Measurements from ENCODE around the gene RPS6KA6.

Gene RPS6KA6

GRCh38 chrX:84199688-84200087 is 11.7 kb upstream of the RPS6KA6 start:
- H3K4me3 ChIP-seq (ENCODE audit: low read depth, low read length): no peak overlapping the region

GRCh38 chrX:84197550-84197949 is 9.6 kb upstream of the RPS6KA6 start:
- H3K36me3 ChIP-seq (ENCODE audit: control insufficient read depth in 2 of 2, insufficient read depth in 1 of 2, low read length in 2 of 2): no peaks in the 10 kb centered on the region; a peak in 1 of 3 replicates
- no peak overlapping the region for H3K27ac ChIP-seq (ENCODE audit: extremely low read depth, low read depth, low read length)
- TF ChIP-seq MYNN (tag by site-specific recombination; IDR thresholded peaks at IDR 0.05; ENCODE audit: borderline replicate concordance) (no peak), ZNF18 (tag by site-specific recombination; IDR thresholded peaks at IDR 0.05) (no peak), ZNF211 (tag by site-specific recombination; IDR thresholded peaks at IDR 0.05; ENCODE audit: low read depth) (no peak)
- CTCF ChIA-PET: no interaction called here
- peaks cover 2% of the 10 kb centered on the region; the same call in 1 of the 2 replicates for H3K9me3 ChIP-seq (ENCODE audit: control insufficient read depth, insufficient read depth, low read depth, low read length)
- no peaks in the 10 kb centered on the region for H3K4me1 ChIP-seq (ENCODE audit: control insufficient read depth, insufficient read depth, low read length)
- POLR2A ChIA-PET: no interaction called here
- H3K4me3 ChIP-seq (ENCODE audit: low read depth, low read length): no peak overlapping the region

More at GRCh38 chrX:84199688-84200087, 11.7 kb upstream of the RPS6KA6 start:
- POLR2A ChIA-PET: no interaction called here
- CTCF ChIA-PET: interaction anchor here (0.6 kb wide), 2 partner anchors 24 to 761 kb away, joined by 3 read pairs; no protein-coding TSS in a partner anchor
- peaks cover 2% of the 10 kb centered on the region; the same call in 1 of the 2 replicates for H3K9me3 ChIP-seq (ENCODE audit: control insufficient read depth, insufficient read depth, low read depth, low read length)
- no peak overlapping the region for H3K27ac ChIP-seq (ENCODE audit: extremely low read depth, low read depth, low read length)
- no peak for TF ChIP-seq ZNF792 (tag by site-specific recombination; IDR thresholded peaks at IDR 0.05)
- peak; percentile 58; the same call in 1 of the 2 replicates for TF ChIP-seq ZNF146 (tag by site-specific recombination; IDR thresholded peaks at IDR 0.05)
- no peaks in the 10 kb centered on the region for H3K4me1 ChIP-seq (ENCODE audit: control insufficient read depth, insufficient read depth, low read length)
- H3K36me3 ChIP-seq (ENCODE audit: control insufficient read depth in 2 of 2, insufficient read depth in 1 of 2, low read length in 2 of 2): no peaks in the 10 kb centered on the region; a peak in 1 of 3 replicates

- Histone ChIP-seq H3K4me1 (ENCODE audit: control insufficient read depth, insufficient read depth, low read length) (no peaks in the 10 kb centered on the region), H3K4me3 (ENCODE audit: low read depth, low read length) (no peak overlapping the region), H3K36me3 (ENCODE audit: control insufficient read depth in 2 of 2, insufficient read depth in 1 of 2, low read length in 2 of 2) (no peaks in the 10 kb centered on the region), H3K9me3 (ENCODE audit: control insufficient read depth, insufficient read depth, low read depth, low read length) (peaks cover 4% of the 10 kb centered on the region), H3K27ac (ENCODE audit: extremely low read depth, low read depth, low read length) (no peak overlapping the region)
- ChIA-PET POLR2A (no interaction called here), CTCF (interaction anchor here (0.6 kb wide), 1 partner anchor 603 kb away, joined by 3 read pairs; no protein-coding TSS in a partner anchor)
- TF ChIP-seq, protein P1, sequence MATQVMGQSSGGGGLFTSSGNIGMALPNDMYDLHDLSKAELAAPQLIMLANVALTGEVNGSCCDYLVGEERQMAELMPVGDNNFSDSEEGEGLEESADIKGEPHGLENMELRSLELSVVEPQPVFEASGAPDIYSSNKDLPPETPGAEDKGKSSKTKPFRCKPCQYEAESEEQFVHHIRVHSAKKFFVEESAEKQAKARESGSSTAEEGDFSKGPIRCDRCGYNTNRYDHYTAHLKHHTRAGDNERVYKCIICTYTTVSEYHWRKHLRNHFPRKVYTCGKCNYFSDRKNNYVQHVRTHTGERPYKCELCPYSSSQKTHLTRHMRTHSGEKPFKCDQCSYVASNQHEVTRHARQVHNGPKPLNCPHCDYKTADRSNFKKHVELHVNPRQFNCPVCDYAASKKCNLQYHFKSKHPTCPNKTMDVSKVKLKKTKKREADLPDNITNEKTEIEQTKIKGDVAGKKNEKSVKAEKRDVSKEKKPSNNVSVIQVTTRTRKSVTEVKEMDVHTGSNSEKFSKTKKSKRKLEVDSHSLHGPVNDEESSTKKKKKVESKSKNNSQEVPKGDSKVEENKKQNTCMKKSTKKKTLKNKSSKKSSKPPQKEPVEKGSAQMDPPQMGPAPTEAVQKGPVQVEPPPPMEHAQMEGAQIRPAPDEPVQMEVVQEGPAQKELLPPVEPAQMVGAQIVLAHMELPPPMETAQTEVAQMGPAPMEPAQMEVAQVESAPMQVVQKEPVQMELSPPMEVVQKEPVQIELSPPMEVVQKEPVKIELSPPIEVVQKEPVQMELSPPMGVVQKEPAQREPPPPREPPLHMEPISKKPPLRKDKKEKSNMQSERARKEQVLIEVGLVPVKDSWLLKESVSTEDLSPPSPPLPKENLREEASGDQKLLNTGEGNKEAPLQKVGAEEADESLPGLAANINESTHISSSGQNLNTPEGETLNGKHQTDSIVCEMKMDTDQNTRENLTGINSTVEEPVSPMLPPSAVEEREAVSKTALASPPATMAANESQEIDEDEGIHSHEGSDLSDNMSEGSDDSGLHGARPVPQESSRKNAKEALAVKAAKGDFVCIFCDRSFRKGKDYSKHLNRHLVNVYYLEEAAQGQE (tag by site-specific recombination; IDR thresholded peaks at IDR 0.05): peak; percentile 89
- no peak for TF ChIP-seq ZNF610 (tag by site-specific recombination; IDR thresholded peaks at IDR 0.05; ENCODE audit: borderline replicate concordance)
Observed at GRCh38 chrX:84192006-84192405, 4.0 kb upstream of the RPS6KA6 start.

DNA sequence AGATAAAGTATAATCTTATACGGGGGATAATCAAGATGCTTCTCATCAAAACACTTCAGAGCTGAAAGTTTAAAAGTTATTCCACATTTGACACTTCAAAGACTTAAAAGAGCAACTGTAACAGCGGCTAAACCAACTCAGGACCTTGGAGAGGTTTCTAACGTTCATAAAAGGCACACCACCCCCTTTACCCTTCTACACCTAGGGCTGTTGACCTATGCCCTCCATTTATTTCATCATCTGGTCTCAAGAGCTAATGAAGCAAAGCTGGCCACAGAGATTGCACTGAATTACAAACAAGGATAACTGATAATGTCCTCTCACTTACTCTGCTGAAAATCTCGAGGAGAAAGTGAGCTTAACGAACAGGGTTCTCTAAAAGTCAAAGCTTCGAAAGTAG is 1.1 kb upstream of the RPS6KA6 start:
- Histone ChIP-seq H3K9me3 (ENCODE audit: control insufficient read depth, insufficient read depth, low read depth, low read length) (peaks cover 4% of the 10 kb centered on the region), H3K4me1 (ENCODE audit: control insufficient read depth, insufficient read depth, low read length) (no peaks in the 10 kb centered on the region; the same call in 1 of the 2 replicates), H3K27ac (ENCODE audit: extremely low read depth, low read depth, low read length) (no peak overlapping the region), H3K4me3 (ENCODE audit: low read depth, low read length) (no peak overlapping the region), H3K36me3 (ENCODE audit: control insufficient read depth in 2 of 2, insufficient read depth in 1 of 2, low read length in 2 of 2) (no peaks in the 10 kb centered on the region)
- ChIA-PET POLR2A (no interaction called here), CTCF (no interaction called here)
- no peak for TF ChIP-seq ZNF747 (tag by site-specific recombination; IDR thresholded peaks at IDR 0.05)
- TF ChIP-seq, protein P2, sequence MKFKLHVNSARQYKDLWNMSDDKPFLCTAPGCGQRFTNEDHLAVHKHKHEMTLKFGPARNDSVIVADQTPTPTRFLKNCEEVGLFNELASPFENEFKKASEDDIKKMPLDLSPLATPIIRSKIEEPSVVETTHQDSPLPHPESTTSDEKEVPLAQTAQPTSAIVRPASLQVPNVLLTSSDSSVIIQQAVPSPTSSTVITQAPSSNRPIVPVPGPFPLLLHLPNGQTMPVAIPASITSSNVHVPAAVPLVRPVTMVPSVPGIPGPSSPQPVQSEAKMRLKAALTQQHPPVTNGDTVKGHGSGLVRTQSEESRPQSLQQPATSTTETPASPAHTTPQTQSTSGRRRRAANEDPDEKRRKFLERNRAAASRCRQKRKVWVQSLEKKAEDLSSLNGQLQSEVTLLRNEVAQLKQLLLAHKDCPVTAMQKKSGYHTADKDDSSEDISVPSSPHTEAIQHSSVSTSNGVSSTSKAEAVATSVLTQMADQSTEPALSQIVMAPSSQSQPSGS (tag by site-specific recombination; IDR thresholded peaks at IDR 0.05; ENCODE audit: low read depth): no peak
- TF ChIP-seq ZNF777 (tag by site-specific recombination; IDR thresholded peaks at IDR 0.05; ENCODE audit: borderline replicate concordance): no peak
- no peak for TF ChIP-seq WT1 (tag by site-specific recombination; IDR thresholded peaks at IDR 0.05)
- TF ChIP-seq MZF1 (tag by site-specific recombination; IDR thresholded peaks at IDR 0.05; ENCODE audit: borderline replicate concordance): no peak
- TF ChIP-seq ZNF514 (tag by site-specific recombination; IDR thresholded peaks at IDR 0.05): no peak
- TF ChIP-seq ZBTB21 (tag by site-specific recombination; IDR thresholded peaks at IDR 0.05): no peak
- no peak for TF ChIP-seq ZNF776 (tag by site-specific recombination; IDR thresholded peaks at IDR 0.05; ENCODE audit: borderline replicate concordance)
- TF ChIP-seq ZNF2 (tag by site-specific recombination; IDR thresholded peaks at IDR 0.05): no peak
- no peak for TF ChIP-seq ZNF843 (tag by site-specific recombination; IDR thresholded peaks at IDR 0.05)
- TF ChIP-seq ZNF324 (tag by site-specific recombination; IDR thresholded peaks at IDR 0.05): no peak
- TF ChIP-seq ZNF510 (tag by site-specific recombination; IDR thresholded peaks at IDR 0.05; ENCODE audit: insufficient replicate concordance): no peak
- no peak for TF ChIP-seq ZNF830 (tag by site-specific recombination; IDR thresholded peaks at IDR 0.05; ENCODE audit: low read depth)
- TF ChIP-seq ZNF48 (tag by site-specific recombination; IDR thresholded peaks at IDR 0.05): no peak
- TF ChIP-seq ZNF555 (tag by site-specific recombination; conservative IDR thresholded peaks at IDR 0.05): no peak
- no peak for TF ChIP-seq GLIS2 (tag by site-specific recombination; IDR thresholded peaks at IDR 0.05)

Measured in HEK293 (cell line).